HG02973 (cell line): Measurements from ENCODE around the gene CAPN2.

Experiments
- ATAC-seq: cut with Tn5 transposase; IDR thresholded peaks from one replicate; pipeline ENCODE4 v1.9.1; 2021; ENCODE audit warnings: moderate library complexity; ENCODE audit not compliant: unreplicated experiment

The CAPN2 gene

GRCh38 chr1:223712194-223712849, at the start of gene CAPN2:
Gene CAPN2 (plus strand): TSS chr1:223712539. CDS start chr1:223712641, 102 bp downstream.
- ATAC-seq, result peak; percentile 57

GRCh38 chr1:223662943-223663342, 49.4 kb upstream of the CAPN2 start:
- ATAC-seq, result no peak

GRCh38 chr1:223664106-223664505, 48.2 kb upstream of the CAPN2 start:
- no peak for ATAC-seq

GRCh38 chr1:223665592-223666312, 46.6 kb upstream of the CAPN2 start, which contains the start of gene CAPN8:
Gene CAPN8 (minus strand): TSS chr1:223665701. CDS start chr1:223665646, 55 bp downstream.
- ATAC-seq, result no peak

GRCh38 chr1:223667484-223668182, 44.7 kb upstream of the CAPN2 start:
- ATAC-seq, result no peak

- no peak for ATAC-seq
Observed at GRCh38 chr1:223669003-223669795, 43.1 kb upstream of the CAPN2 start.

GRCh38 chr1:223670458-223671159, 41.7 kb upstream of the CAPN2 start:
- ATAC-seq, result no peak

GRCh38 chr1:223674119-223674890, 38.0 kb upstream of the CAPN2 start:
- ATAC-seq, result no peak

GRCh38 chr1:223678841-223679240, 33.5 kb upstream of the CAPN2 start:
- ATAC-seq, result no peak

- ATAC-seq, result no peak
Observed at GRCh38 chr1:223680188-223680587, 32.2 kb upstream of the CAPN2 start.

- no peak for ATAC-seq
Observed at GRCh38 chr1:223682502-223682901, 29.8 kb upstream of the CAPN2 start.

GRCh38 chr1:223683586-223684487, 28.5 kb upstream of the CAPN2 start:
- ATAC-seq, result no peak

GRCh38 chr1:223684488-223684792, 27.9 kb upstream of the CAPN2 start:
- ATAC-seq, result no peak

GRCh38 chr1:223691121-223691520, 21.2 kb upstream of the CAPN2 start:
- ATAC-seq, result no peak

GRCh38 chr1:223695014-223695548, 17.3 kb upstream of the CAPN2 start:
- ATAC-seq, result no peak

- no peak for ATAC-seq
Observed at GRCh38 chr1:223695941-223696340, 16.4 kb upstream of the CAPN2 start.

GRCh38 chr1:223700388-223700918, 11.9 kb upstream of the CAPN2 start:
- ATAC-seq, result no peak

- peak; percentile 42 for ATAC-seq
Observed at GRCh38 chr1:223700942-223701637, 11.2 kb upstream of the CAPN2 start.
